HG03571 (cell line): Measurements from ENCODE around the gene THY1.
"Not testable (repeated sequence)": the region's sequence is repeated elsewhere in the genome, so short reads cannot be mapped to it uniquely, and the experiment has no call there.

Experiments used
- ATAC-seq: cut with Tn5 transposase; IDR thresholded peaks from one replicate; pipeline ENCODE4 v1.9.1; 2021; ENCODE audit not compliant: unreplicated experiment

THY1 gene

GRCh38 chr11:119422809-119423508, at the start of gene THY1:
Gene THY1, minus strand, starts transcription at chr11:119423172. Its CDS starts 2,267 bp downstream, at chr11:119420905.
- no peak for ATAC-seq

GRCh38 chr11:119472186-119472855, 49.3 kb upstream of the THY1 start:
- no peak for ATAC-seq

- no peak for ATAC-seq
Observed at GRCh38 chr11:119471329-119471728, 48.4 kb upstream of the THY1 start.

- no peak for ATAC-seq
Observed at GRCh38 chr11:119470317-119471291, 47.6 kb upstream of the THY1 start.

- ATAC-seq = no peak
Observed at GRCh38 chr11:119469506-119469905, 46.5 kb upstream of the THY1 start.

GRCh38 chr11:119468511-119468910, 45.5 kb upstream of the THY1 start:
- ATAC-seq = no peak

GRCh38 chr11:119461229-119461963, 38.4 kb upstream of the THY1 start:
- ATAC-seq = no peak

- ATAC-seq = no peak
Observed at GRCh38 chr11:119460582-119460981, 37.6 kb upstream of the THY1 start.

GRCh38 chr11:119460097-119460496, 37.1 kb upstream of the THY1 start:
- no peak for ATAC-seq

GRCh38 chr11:119459293-119459976, 36.5 kb upstream of the THY1 start:
- no peak for ATAC-seq

GRCh38 chr11:119455708-119456107, 32.7 kb upstream of the THY1 start:
- not testable (repeated sequence) for ATAC-seq

GRCh38 chr11:119455241-119455640, 32.3 kb upstream of the THY1 start:
- ATAC-seq = not testable (repeated sequence)

GRCh38 chr11:119453881-119454280, 30.9 kb upstream of the THY1 start:
- no peak for ATAC-seq

GRCh38 chr11:119450590-119451326, 27.8 kb upstream of the THY1 start:
- no peak for ATAC-seq

- ATAC-seq = no peak
Observed at GRCh38 chr11:119449498-119449897, 26.5 kb upstream of the THY1 start.

GRCh38 chr11:119448380-119448779, 25.4 kb upstream of the THY1 start:
- ATAC-seq = no peak

- no peak for ATAC-seq
Observed at GRCh38 chr11:119447664-119448242, 24.8 kb upstream of the THY1 start.

GRCh38 chr11:119446871-119447663, 24.1 kb upstream of the THY1 start:
- ATAC-seq = no peak
